Peyer's patch (tissue), 4 donors: ENCODE measurements around the gene SRPRA.

Experiments used
- CTCF ChIP-seq, 6 experiments: fragments of 450-650 bp in 4 of 6; fragments of 200-600 bp in 2 of 6; sonication (generic) in 1 of 6; IDR thresholded peaks; one replicate each; pipeline ENCODE4 v1.5.1; 2017 to 2019; ENCODE audit warnings: antibody characterized with exemption in 6 of 6, mild to moderate bottlenecking in 3 of 6, moderate library complexity in 1 of 6
- POLR2A ChIP-seq, 2 donors: fragments of 450-650 bp; IDR thresholded peaks; one replicate each; pipeline ENCODE4 v1.5.1; 2017; ENCODE audit warnings: antibody characterized with exemption in 2 of 2, mild to moderate bottlenecking in 2 of 2, moderate library complexity in 2 of 2

- TF ChIP-seq POLR2A (IDR thresholded peaks at IDR 0.05) (no peak), CTCF (IDR thresholded peaks at IDR 0.05) (no peak)
Observed at GRCh38 chr11:126229858-126230540, 38.7 kb downstream of the SRPRA start.
